T-cell (primary cell): ENCODE measurements around the gene PDIK1L. TPM values are rescaled to one million over a fixed set of nuclear protein-coding genes. Genes with fewer than 3 reads are reported as not detected.
"Not testable (repeated sequence)": the region's sequence is repeated elsewhere in the genome, so short reads cannot be mapped to it uniquely, and the experiment has no call there.

Experiments used
- ATAC-seq, 4 experiments: fragments of 200-7000 bp in 3 of 4; fragments of 150-1000 bp in 1 of 4; cut with Tn5 transposase; replicated peaks in 1 of 4; 1 replicate in 3 of 4; 2 replicates in 1 of 4; pipeline ENCODE4 v1.10.0; 2021; ENCODE audit warnings: moderate library complexity in 3 of 4, mild to moderate bottlenecking in 2 of 4, moderate number of reproducible peaks in 1 of 4
- CTCF ChIA-PET, 2 donors: fragments of 300-600 bp; sonication (Branson Sonifier 250); formaldehyde crosslinking; loops; one replicate each; lab custom pipeline; 2022; ENCODE audit warnings: antibody characterized with exemption in 2 of 2; lab: Charles Lee
- POLR2A ChIA-PET, 2 donors: fragments of 300-600 bp; sonication (Branson Sonifier 250); formaldehyde crosslinking; loops; one replicate each; lab custom pipeline; 2022; ENCODE audit warnings: antibody characterized with exemption in 2 of 2; lab: Charles Lee
- DNase-seq, 35 experiments: peaks; one replicate each; pipeline versions ENCODE4 v3.0.0 to v3.0.0-alpha.2; 2013 to 2023
- H3K27ac ChIP-seq: one replicate; pipeline ENCODE4 v1.5.1; 2013; ENCODE audit warnings: low read length
- H3K27me3 ChIP-seq, 2 experiments: replicated peaks in 1 of 2; 1 replicate in 1 of 2; 2 replicates in 1 of 2; pipeline versions ENCODE4 v1.6.1 to v1.7.0; 2013; ENCODE audit warnings: low read length in 1 of 2, mixed read lengths in 1 of 2; ENCODE audit not compliant: control insufficient read depth in 2 of 2, insufficient read depth in 2 of 2; ENCODE audit errors: extremely low read depth in 1 of 2
- H3K36me3 ChIP-seq, 2 donors: 1 replicate in 1 of 2; 2 replicates in 1 of 2; pipeline versions ENCODE4 v1.6.1 to v1.7.0; 2013; ENCODE audit warnings: low read length in 1 of 2; ENCODE audit not compliant: control insufficient read depth in 2 of 2, insufficient read depth in 1 of 2; ENCODE audit errors: extremely low read depth in 1 of 2
- H3K4me1 ChIP-seq, 2 experiments: 1 replicate in 1 of 2; 2 replicates in 1 of 2; pipeline versions ENCODE4 v1.6.1 to v1.7.0; 2013; ENCODE audit warnings: low read length in 2 of 2, mixed read lengths in 1 of 2; ENCODE audit not compliant: insufficient read depth in 2 of 2, control insufficient read depth in 1 of 2; ENCODE audit errors: extremely low read depth in 1 of 2
- H3K4me3 ChIP-seq, 2 donors: 1 replicate in 1 of 2; 2 replicates in 1 of 2; pipeline versions ENCODE4 v1.5.1 to v1.7.0; 2013; ENCODE audit warnings: mild to moderate bottlenecking in 2 of 2, low read length in 1 of 2, moderate library complexity in 1 of 2; ENCODE audit not compliant: control insufficient read depth in 1 of 2; ENCODE audit errors: extremely low read depth in 1 of 2
- H3K9me3 ChIP-seq: 2 replicates; pipeline ENCODE4 v1.7.0; 2013
- H3K27ac Mint-ChIP-seq, 2 donors: one replicate each; pipeline ENCODE4 v1.8.0; 2020 to 2021; ENCODE audit warnings: mild to moderate bottlenecking in 2 of 2, mixed read lengths in 2 of 2
- H3K27me3 Mint-ChIP-seq, 2 donors: one replicate each; pipeline ENCODE4 v1.8.0; 2021 to 2022; ENCODE audit warnings: mixed read lengths in 2 of 2
- H3K36me3 Mint-ChIP-seq: one replicate; pipeline ENCODE4 v1.8.0; 2021; ENCODE audit warnings: mixed read lengths
- H3K4me1 Mint-ChIP-seq, 3 donors: one replicate each; pipeline ENCODE4 v1.8.0; 2020 to 2022; ENCODE audit warnings: mixed read lengths in 3 of 3, mild to moderate bottlenecking in 1 of 3
- H3K4me3 Mint-ChIP-seq, 3 donors: one replicate each; pipeline ENCODE4 v1.8.0; 2020 to 2022; ENCODE audit warnings: mild to moderate bottlenecking in 3 of 3, mixed read lengths in 3 of 3, moderate library complexity in 3 of 3
- H3K9me3 Mint-ChIP-seq, 3 donors: one replicate each; pipeline ENCODE4 v1.8.0; 2020 to 2022; ENCODE audit warnings: mixed read lengths in 3 of 3
- WGBS: methylation state at CpG from one replicate; pipeline ENCODE4 v1.1.5; 2013; ENCODE audit warnings: missing lambda C conversion rate; ENCODE audit not compliant: insufficient coverage; 5-methylcytosine and 5-hydroxymethylcytosine counted together
- total RNA-seq, 35 experiments: library from RNA in 6 of 35; stranded (reverse) in 6 of 35; fragments of 120-200 nt in 1 of 35; gene quantifications; one replicate each; pipeline versions ENCODE4 v1.2.1 to v1.2.4 and lab custom pipeline; 2013 to 2026

PDIK1L gene
- total RNA-seq, 5 donors from 2014 or later (not counting 1 experiment from before 2014, with no cell fraction given) = 8.8 to 23.6 (median 19.1) TPM

DNA sequence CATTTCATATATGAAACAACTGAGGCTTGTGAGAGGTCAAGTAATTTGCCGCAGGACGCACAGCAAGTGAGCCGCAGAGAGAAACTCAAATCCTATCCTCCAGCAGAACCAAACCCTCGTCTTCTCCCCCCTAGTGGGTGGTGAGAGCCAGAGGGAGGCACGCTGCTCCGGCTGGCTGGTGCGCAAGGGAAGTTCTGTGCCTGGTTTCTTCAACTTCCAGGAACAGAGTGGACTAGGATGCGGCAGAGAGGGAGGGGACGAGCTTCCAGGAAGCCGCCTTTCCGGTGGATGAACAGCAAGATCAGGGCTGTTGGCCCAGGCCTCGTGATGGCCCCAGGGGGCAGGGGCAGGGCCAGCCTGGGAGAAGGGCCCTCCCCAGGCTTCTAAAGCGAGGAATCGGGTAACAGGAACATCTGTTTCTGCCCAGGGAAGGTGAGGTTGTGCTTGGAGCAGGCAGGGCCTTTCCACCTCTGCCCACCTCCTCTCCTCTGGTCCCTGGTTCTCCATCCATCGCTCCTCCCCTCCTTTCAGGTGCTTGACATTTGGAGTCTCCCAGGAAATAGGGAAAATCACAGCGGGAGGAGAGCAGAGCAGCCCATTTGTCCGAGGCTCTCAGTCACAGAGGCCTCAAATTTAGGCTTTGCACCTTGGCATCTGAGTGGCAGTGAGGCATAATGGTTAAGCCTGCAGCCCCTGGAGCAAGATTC lies 16.8 kb upstream of the PDIK1L start:
- 64% methylated on average over 8 of the region's 17 CpGs for WGBS
- Mint-ChIP-seq H3K4me3 (no peak overlapping the region), H3K9me3 (no peaks in the 10 kb centered on the region), H3K36me3 (no peaks in the 10 kb centered on the region), H3K4me1 (no peaks in the 10 kb centered on the region), H3K27ac (no peak overlapping the region), H3K27me3 (peaks cover 25% of the 10 kb centered on the region in 2 donors)
- Histone ChIP-seq H3K27me3 (peaks cover 13 to 21% of the 10 kb centered on the region in 2 experiments), H3K27ac (no peak overlapping the region), H3K4me3 (no peak overlapping the region), H3K4me1 (no peaks in the 10 kb centered on the region), H3K36me3 (no peaks in the 10 kb centered on the region), H3K9me3 (no peaks in the 10 kb centered on the region)
- CTCF ChIA-PET = interaction anchor here in 1 of 2 donors (0.6 kb wide), 1 partner anchor 74 kb away, joined by 3 read pairs; the partner anchor contains the start of gene C1orf232
- DNase-seq (no peak), ATAC-seq (no peak)
- POLR2A ChIA-PET = interaction anchor here in 1 of 2 donors (0.6 kb wide), 1 partner anchor 92 kb away, joined by 3 read pairs; no protein-coding TSS in a partner anchor

GRCh38 chr1:26096471-26096870 lies 15.2 kb upstream of the PDIK1L start:
- POLR2A ChIA-PET = no interaction called here
- ATAC-seq (no peak), DNase-seq (no peak)
- no peak overlapping the region for H3K4me3 ChIP-seq
- Mint-ChIP-seq H3K36me3 (no peaks in the 10 kb centered on the region), H3K4me1 (no peaks in the 10 kb centered on the region), H3K4me3 (no peak overlapping the region), H3K27ac (no peak overlapping the region), H3K27me3 (peaks cover 15 to 17% of the 10 kb centered on the region in 2 donors), H3K9me3 (no peaks in the 10 kb centered on the region)
- CTCF ChIA-PET = no interaction called here
- H3K36me3 ChIP-seq = no peaks in the 10 kb centered on the region
- peaks cover 16 to 21% of the 10 kb centered on the region in 2 experiments for H3K27me3 ChIP-seq
- WGBS = no CpG with 5 or more reads among the region's 2 CpGs
- no peaks in the 10 kb centered on the region for H3K9me3 ChIP-seq
- no peaks in the 10 kb centered on the region for H3K4me1 ChIP-seq
- no peak overlapping the region for H3K27ac ChIP-seq

DNA sequence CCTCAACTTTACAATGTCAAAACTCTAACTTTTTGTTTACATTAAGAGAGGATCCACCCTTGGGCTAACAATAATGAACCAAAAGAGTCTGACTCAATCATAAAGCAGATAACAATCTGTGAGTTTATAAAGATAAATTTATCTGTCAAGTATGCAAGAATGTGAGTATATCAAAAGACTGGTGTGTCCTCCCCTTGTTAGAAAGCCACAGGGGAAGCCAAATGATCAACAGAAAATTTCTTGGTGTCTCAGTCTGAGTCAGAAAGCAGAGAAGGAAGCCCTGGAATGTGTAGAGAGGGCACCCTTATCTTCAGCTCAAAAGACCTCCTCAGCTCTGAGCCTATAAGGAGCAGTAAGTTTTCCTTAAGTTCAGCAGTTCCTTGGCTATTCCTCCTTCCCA lies 13.9 kb upstream of the PDIK1L start:
- H3K4me3 ChIP-seq = no peak overlapping the region
- H3K9me3 Mint-ChIP-seq = no peaks in the 10 kb centered on the region
- H3K36me3 ChIP-seq = no peaks in the 10 kb centered on the region
- no peaks in the 10 kb centered on the region for H3K4me1 ChIP-seq
- CTCF ChIA-PET = interaction anchor here in 1 of 2 donors (0.7 kb wide), 2 partner anchors 12 to 241 kb away, joined by 6 read pairs; no protein-coding TSS in a partner anchor
- no peak overlapping the region for H3K4me3 Mint-ChIP-seq
- H3K27me3 ChIP-seq = peaks cover 16 to 17% of the 10 kb centered on the region in 2 experiments
- H3K27ac ChIP-seq = no peak overlapping the region
- H3K9me3 ChIP-seq = no peaks in the 10 kb centered on the region
- no peak for ATAC-seq
- POLR2A ChIA-PET = no interaction called here
- no peak overlapping the region for H3K27ac Mint-ChIP-seq
- no peaks in the 10 kb centered on the region for H3K4me1 Mint-ChIP-seq
- no peaks in the 10 kb centered on the region for H3K36me3 Mint-ChIP-seq
- H3K27me3 Mint-ChIP-seq = peaks cover 7% of the 10 kb centered on the region in 2 donors
- DNase-seq = no peak

- no peaks in the 10 kb centered on the region for H3K9me3 Mint-ChIP-seq
- H3K4me1 Mint-ChIP-seq = no peaks in the 10 kb centered on the region
- H3K36me3 Mint-ChIP-seq = no peaks in the 10 kb centered on the region
- no peaks in the 10 kb centered on the region for H3K4me1 ChIP-seq
- peaks cover 4 to 5% of the 10 kb centered on the region in 2 donors for H3K27me3 Mint-ChIP-seq
- no peak overlapping the region for H3K4me3 ChIP-seq
- no peak overlapping the region for H3K27ac Mint-ChIP-seq
- DNase-seq (no peak), ATAC-seq (no peak)
- H3K27ac ChIP-seq = no peak overlapping the region
- H3K27me3 ChIP-seq = peaks cover 15 to 17% of the 10 kb centered on the region in 2 experiments
- ChIA-PET CTCF (interaction anchor here in 1 of 2 donors (0.7 kb wide), 1 partner anchor 8 kb away, joined by 6 read pairs; no protein-coding TSS in a partner anchor), POLR2A (no interaction called here)
- H3K9me3 ChIP-seq = no peaks in the 10 kb centered on the region
- no peak overlapping the region for H3K4me3 Mint-ChIP-seq
- WGBS = no CpG with 5 or more reads among the region's 4 CpGs
- H3K36me3 ChIP-seq = no peaks in the 10 kb centered on the region
Observed at GRCh38 chr1:26098602-26099001, 13.0 kb upstream of the PDIK1L start.

GRCh38 chr1:26099780-26100179 lies 11.8 kb upstream of the PDIK1L start:
- no peak overlapping the region for H3K4me3 Mint-ChIP-seq
- ATAC-seq = no peak
- H3K36me3 Mint-ChIP-seq = no peaks in the 10 kb centered on the region
- WGBS = no CpG with 5 or more reads among the region's 3 CpGs
- H3K4me1 Mint-ChIP-seq = peaks cover 0 to 5% (median under 1%) of the 10 kb centered on the region in 3 donors
- H3K4me3 ChIP-seq = no peak overlapping the region
- H3K27me3 Mint-ChIP-seq = peaks cover 4 to 5% of the 10 kb centered on the region in 2 donors
- DNase-seq = no peak
- no peaks in the 10 kb centered on the region for H3K9me3 ChIP-seq
- H3K27ac Mint-ChIP-seq = no peak overlapping the region
- no peaks in the 10 kb centered on the region for H3K4me1 ChIP-seq
- H3K27me3 ChIP-seq = peaks cover 10% of the 10 kb centered on the region in 2 experiments
- H3K27ac ChIP-seq = no peak overlapping the region
- ChIA-PET CTCF (no interaction called here), POLR2A (interaction anchor here in 1 of 2 donors (0.7 kb wide), 1 partner anchor 610 kb away, joined by 3 read pairs; no protein-coding TSS in a partner anchor)
- no peaks in the 10 kb centered on the region for H3K9me3 Mint-ChIP-seq
- no peaks in the 10 kb centered on the region for H3K36me3 ChIP-seq

- H3K27me3 ChIP-seq = peaks cover 6 to 10% of the 10 kb centered on the region in 2 experiments
- H3K4me1 Mint-ChIP-seq, H3K36me3 Mint-ChIP-seq, H3K9me3 Mint-ChIP-seq, H3K36me3 ChIP-seq, H3K9me3 ChIP-seq, H3K27ac Mint-ChIP-seq, H3K27ac ChIP-seq, H3K27me3 Mint-ChIP-seq, H3K4me3 ChIP-seq, ATAC-seq, H3K4me1 ChIP-seq, DNase-seq, H3K4me3 Mint-ChIP-seq: not testable (repeated sequence)
- POLR2A ChIA-PET = interaction anchor here in 1 of 2 donors (0.7 kb wide), 1 partner anchor 611 kb away, joined by 3 read pairs; no protein-coding TSS in a partner anchor
- 91% methylated on average over 6 of the region's 10 CpGs for WGBS
- CTCF ChIA-PET = interaction anchor here in 1 of 2 donors (0.6 kb wide), 1 partner anchor 76 kb away, joined by 3 read pairs; no protein-coding TSS in a partner anchor
Observed at GRCh38 chr1:26100204-26100603, 11.4 kb upstream of the PDIK1L start.
